Activated naive CD4-positive, alpha-beta T cell (primary cell): ENCODE results near the gene STAT3.
"Not testable (repeated sequence)": the region's sequence is repeated elsewhere in the genome, so short reads cannot be mapped to it uniquely, and the experiment has no call there.

ENCODE experiments used
- DNase-seq, 4 experiments: peaks; one replicate each; lab custom pipeline; 2025; lab: John Stamatoyannopoulos, UW

Gene STAT3

GRCh38 chr17:42348104-42348503 lies 40.1 kb downstream of the STAT3 start:
- DNase-seq = no peak

GRCh38 chr17:42347606-42348005 lies 40.6 kb downstream of the STAT3 start:
- no peak for DNase-seq

GRCh38 chr17:42347198-42347597 lies 41.0 kb downstream of the STAT3 start:
- no peak for DNase-seq

- DNase-seq = no peak
These were observed 41.8 kb downstream of the STAT3 start for GRCh38 chr17:42346481-42346880.

GRCh38 chr17:42345396-42346073 lies 42.7 kb downstream of the STAT3 start:
- no peak for DNase-seq

GRCh38 chr17:42342242-42343008 lies 45.8 kb downstream of the STAT3 start:
- no peak for DNase-seq

- no peak for DNase-seq
These were observed 46.7 kb downstream of the STAT3 start for GRCh38 chr17:42341568-42341967.

GRCh38 chr17:42340691-42341127 lies 47.5 kb downstream of the STAT3 start:
- DNase-seq = no peak

GRCh38 chr17:42339221-42339620 lies 49.0 kb downstream of the STAT3 start:
- no peak for DNase-seq

GRCh38 chr17:42338427-42338985 lies 49.7 kb downstream of the STAT3 start:
- no peak for DNase-seq

GRCh38 chr17:42337442-42337841 lies 50.8 kb downstream of the STAT3 start:
- peak in 2 of 4 experiments; percentile 39 to 56 for DNase-seq

- no peak for DNase-seq
These were observed 53.6 kb downstream of the STAT3 start for GRCh38 chr17:42334677-42335076.

GRCh38 chr17:42333053-42333452 lies 55.2 kb downstream of the STAT3 start:
- no peak for DNase-seq

GRCh38 chr17:42329025-42329976 lies 58.9 kb downstream of the STAT3 start:
- DNase-seq = no peak

- no peak for DNase-seq
These were observed 63.2 kb downstream of the STAT3 start for GRCh38 chr17:42325026-42325425.

GRCh38 chr17:42323268-42323773 lies 64.9 kb downstream of the STAT3 start:
- no peak for DNase-seq

GRCh38 chr17:42322382-42323267 lies 65.6 kb downstream of the STAT3 start:
- DNase-seq = peak; percentile 83 to 96 (median 93)

- no peak for DNase-seq
These were observed 66.7 kb downstream of the STAT3 start for GRCh38 chr17:42321555-42321954.

- DNase-seq = not testable (repeated sequence)
These were observed 70.3 kb downstream of the STAT3 start for GRCh38 chr17:42317967-42318366.

- DNase-seq = no peak
These were observed 70.9 kb downstream of the STAT3 start for GRCh38 chr17:42317266-42317845.
